CD14-positive monocyte (primary cell): ENCODE results near the gene INTS12. TPM values are rescaled to one million over a fixed set of nuclear protein-coding genes. Genes with fewer than 3 reads are reported as not detected.

Source experiments
- DNase-seq, 3 donors: peaks; one replicate each; pipeline ENCODE4 v3.0.0-alpha.2; 2011 to 2022
- H2AFZ ChIP-seq: 2 replicates; pipeline ENCODE4 v1.6.0; 2012; ENCODE audit warnings: mild to moderate bottlenecking, low read depth, low read length, inconsistent platforms; ENCODE audit not compliant: insufficient read depth, poor library complexity, severe bottlenecking
- H3K27ac ChIP-seq, 2 donors: 1 replicate in 1 of 2; 2 replicates in 1 of 2; pipeline ENCODE4 v1.5.1; 2012 to 2013; ENCODE audit warnings: low read length in 2 of 2, control low read depth in 1 of 2, inconsistent platforms in 1 of 2, low read depth in 1 of 2, mild to moderate bottlenecking in 1 of 2
- H3K27me3 ChIP-seq, 2 donors: one replicate each; pipeline versions ENCODE4 v1.6.0 to v1.6.1; 2011 to 2013; ENCODE audit warnings: low read length in 2 of 2; ENCODE audit not compliant: control insufficient read depth in 2 of 2, insufficient read depth in 2 of 2
- H3K36me3 ChIP-seq, 2 donors: replicated peaks in 1 of 2; 1 replicate in 1 of 2; 2 replicates in 1 of 2; pipeline versions ENCODE4 v1.5.1 to v1.6.1; 2012 to 2013; ENCODE audit warnings: low read length in 2 of 2, control low read depth in 1 of 2, inconsistent platforms in 1 of 2, mild to moderate bottlenecking in 1 of 2; ENCODE audit not compliant: insufficient read depth in 2 of 2, control insufficient read depth in 1 of 2
- H3K4me1 ChIP-seq, 2 donors: 1 replicate in 1 of 2; 2 replicates in 1 of 2; pipeline versions ENCODE4 v1.5.1 to v1.6.1; 2012 to 2013; ENCODE audit warnings: low read length in 2 of 2, control low read depth in 1 of 2, inconsistent platforms in 1 of 2, mild to moderate bottlenecking in 1 of 2, moderate library complexity in 1 of 2; ENCODE audit not compliant: insufficient read depth in 2 of 2, control insufficient read depth in 1 of 2
- H3K4me2 ChIP-seq: replicated peaks from 2 replicates; pipeline ENCODE3; 2012; ENCODE audit warnings: low read length, moderate library complexity, mild to moderate bottlenecking; ENCODE audit not compliant: poor library complexity, severe bottlenecking; ENCODE audit errors: extremely low read depth
- H3K4me3 ChIP-seq, 3 experiments: fragments of 200-600 bp in 1 of 3; sonication (generic) in 1 of 3; replicated peaks in 1 of 3; 1 replicate in 2 of 3; 2 replicates in 1 of 3; pipeline ENCODE4 v1.5.1; 2011 to 2013; ENCODE audit warnings: low read length in 3 of 3, mild to moderate bottlenecking in 3 of 3, control low read depth in 2 of 3, low read depth in 2 of 3, inconsistent platforms in 1 of 3, moderate library complexity in 1 of 3
- H3K79me2 ChIP-seq: 2 replicates; pipeline ENCODE4 v1.6.0; 2012; ENCODE audit warnings: mild to moderate bottlenecking, control low read depth, inconsistent platforms, low read length, moderate library complexity; ENCODE audit not compliant: insufficient read depth
- H3K9ac ChIP-seq: 2 replicates; pipeline ENCODE4 v1.6.0; 2017; ENCODE audit warnings: low read length, mild to moderate bottlenecking; ENCODE audit not compliant: insufficient read depth, poor library complexity, severe bottlenecking
- H3K9me3 ChIP-seq, 2 donors: replicated peaks in 1 of 2; 1 replicate in 1 of 2; 2 replicates in 1 of 2; pipeline versions ENCODE4 v1.5.1 to v1.6.1; 2012 to 2013; ENCODE audit warnings: low read length in 2 of 2, control low read depth in 1 of 2; ENCODE audit not compliant: control insufficient read depth in 1 of 2, insufficient read depth in 1 of 2
- H4K20me1 ChIP-seq: 2 replicates; pipeline ENCODE4 v1.6.0; 2012; ENCODE audit warnings: mild to moderate bottlenecking, low read length, control low read depth, moderate library complexity; ENCODE audit not compliant: insufficient read depth
- H3K27ac Mint-ChIP-seq, 7 donors: one replicate each; pipeline ENCODE4 v1.8.0; 2020; ENCODE audit warnings: mild to moderate bottlenecking in 7 of 7, mixed read lengths in 7 of 7, moderate library complexity in 6 of 7, inconsistent platforms in 2 of 7
- H3K27me3 Mint-ChIP-seq, 3 donors: one replicate each; pipeline ENCODE4 v1.8.0; 2021 to 2022; ENCODE audit warnings: low read depth in 3 of 3, mild to moderate bottlenecking in 3 of 3, mixed read lengths in 3 of 3, moderate library complexity in 3 of 3, inconsistent platforms in 1 of 3
- H3K36me3 Mint-ChIP-seq, 2 donors: one replicate each; pipeline ENCODE4 v1.8.0; 2020; ENCODE audit warnings: mixed read lengths in 2 of 2, inconsistent platforms in 1 of 2, mild to moderate bottlenecking in 1 of 2
- H3K4me1 Mint-ChIP-seq: one replicate; pipeline ENCODE4 v1.8.0; 2020; ENCODE audit warnings: mild to moderate bottlenecking, mixed read lengths
- H3K4me3 Mint-ChIP-seq, 2 donors: one replicate each; pipeline ENCODE4 v1.8.0; 2020; ENCODE audit warnings: mild to moderate bottlenecking in 2 of 2, mixed read lengths in 2 of 2, moderate library complexity in 1 of 2
- H3K9me3 Mint-ChIP-seq, 7 donors: one replicate each; pipeline ENCODE4 v1.8.0; 2020 to 2022; ENCODE audit warnings: mixed read lengths in 7 of 7, mild to moderate bottlenecking in 6 of 7, moderate library complexity in 6 of 7, inconsistent platforms in 2 of 7
- CTCF ChIP-seq: fragments of 200-600 bp; IDR thresholded peaks from one replicate; pipeline ENCODE4 v1.8.0; 2022; ENCODE audit warnings: antibody characterized with exemption, mild to moderate bottlenecking
- WGBS: methylation state at CpG from one replicate; pipeline ENCODE4 v1.1.5; 2013; ENCODE audit warnings: missing lambda C conversion rate; ENCODE audit not compliant: insufficient coverage; 5-methylcytosine and 5-hydroxymethylcytosine counted together
- intact Hi-C, 2 donors: fragments of 100-400 bp; cut with micrococcal nuclease; formaldehyde crosslinking; loops; one replicate each; pipeline versions ENCODE4 v1.15.0 to v1.15.1; 2023
- polyA plus RNA-seq, 3 donors: library from polyadenylated mRNA; depleted of rRNA in 1 of 3; unstranded in 2 of 3; stranded (reverse) in 1 of 3; fragments of 300-500 nt in 2 of 3; fragments of >200 nt in 1 of 3; fragmentation: Illumina TruSeq in 2 of 3; gene quantifications; 1 replicate in 2 of 3; 2 replicates in 1 of 3; pipeline ENCODE4 v1.2.3, GENCODE V29; 2012 to 2021

The INTS12 gene
- polyA plus RNA-seq, 3 donors: 12.0 to 22.9 (median 18.1) TPM

- Mint-ChIP-seq H3K27ac (no peak overlapping the region), H3K36me3 (no peaks in the 10 kb centered on the region), H3K27me3 (no peaks in the 10 kb centered on the region), H3K4me1 (peaks cover 12% of the 10 kb centered on the region), H3K4me3 (no peak overlapping the region), H3K9me3 (no peaks in the 10 kb centered on the region)
- no CpG with 5 or more reads among the region's 1 CpG for WGBS
- Histone ChIP-seq H3K36me3 (no peaks in the 10 kb centered on the region), H3K79me2 (no peaks in the 10 kb centered on the region), H3K4me3 (no peak overlapping the region), H2AFZ (no peak overlapping the region), H3K4me1 (peaks cover 5 to 7% of the 10 kb centered on the region in 2 donors), H3K9me3 (no peaks in the 10 kb centered on the region), H3K4me2 (no peak overlapping the region), H3K9ac (no peak overlapping the region), H3K27ac (no peak overlapping the region), H4K20me1 (no peaks in the 10 kb centered on the region), H3K27me3 (no peaks in the 10 kb centered on the region)
- intact Hi-C loops: no loop called here
- no peak for TF ChIP-seq CTCF
- DNase-seq: no peak
Measured at GRCh38 chr4:105634402-105635080, 73.9 kb downstream of the INTS12 start.

GRCh38 chr4:105633241-105633640 is 75.2 kb downstream of the INTS12 start:
- H3K36me3 ChIP-seq: no peaks in the 10 kb centered on the region
- H4K20me1 ChIP-seq: no peaks in the 10 kb centered on the region
- intact Hi-C loops: no loop called here
- H3K9me3 ChIP-seq: no peaks in the 10 kb centered on the region
- no peaks in the 10 kb centered on the region for H3K79me2 ChIP-seq
- peaks cover 0 to under 1% (median 0%) of the 10 kb centered on the region in 3 donors for H3K27me3 Mint-ChIP-seq
- WGBS: 33% methylated on average over 1 of the region's 3 CpGs
- no peak overlapping the region for H3K27ac ChIP-seq
- H3K4me2 ChIP-seq: no peak overlapping the region
- no peaks in the 10 kb centered on the region for H3K9me3 Mint-ChIP-seq
- H3K27ac Mint-ChIP-seq: no peak overlapping the region
- no peaks in the 10 kb centered on the region for H3K36me3 Mint-ChIP-seq
- TF ChIP-seq CTCF: no peak
- H3K27me3 ChIP-seq: no peaks in the 10 kb centered on the region
- H3K4me3 Mint-ChIP-seq: no peak overlapping the region
- peaks cover 12% of the 10 kb centered on the region for H3K4me1 Mint-ChIP-seq
- H3K4me1 ChIP-seq: peaks cover 5 to 7% of the 10 kb centered on the region in 2 donors
- H3K9ac ChIP-seq: no peak overlapping the region
- no peak overlapping the region for H3K4me3 ChIP-seq
- no peak overlapping the region for H2AFZ ChIP-seq
- no peak for DNase-seq

Other genes starting within 250 kb of the INTS12 start
- gene PPA2, start 234.6 kb downstream of the INTS12 start, polyA plus RNA-seq: 100 to 1,000 TPM in 2 of 3 donors, 10 to 100 TPM in 1; 24.8 to 128 (median 110) TPM
- gene ARHGEF38, start 156.1 kb downstream of the INTS12 start, polyA plus RNA-seq: not detected
- 1 to 10 TPM in 2 of 3 donors, under 1 TPM in 1; 0.93 to 1.5 (median 1.2) TPM for gene GSTCD, start 95 bp upstream of the INTS12 start, polyA plus RNA-seq
- gene NPNT, start 186.8 kb upstream of the INTS12 start, polyA plus RNA-seq: not detected